GM18502 (cell line): Measurements from ENCODE around the gene SORBS2.
A peak's percentile ranks its signal among the peaks of the same experiment; 100 is the strongest.

Experiments used
- ATAC-seq: cut with Tn5 transposase; IDR thresholded peaks from one replicate; pipeline ENCODE4 v1.9.1; 2021; ENCODE audit warnings: mild to moderate bottlenecking; ENCODE audit not compliant: unreplicated experiment, poor library complexity

The SORBS2 gene

GRCh38 chr4:185600801-185601434, 211.1 kb downstream of the SORBS2 start:
- no peak for ATAC-seq

GRCh38 chr4:185599553-185600243, 212.3 kb downstream of the SORBS2 start:
- ATAC-seq = no peak

- no peak for ATAC-seq
These were observed 213.0 kb downstream of the SORBS2 start for GRCh38 chr4:185598846-185599552.

GRCh38 chr4:185597532-185598188, 214.3 kb downstream of the SORBS2 start:
- ATAC-seq = peak; percentile 83

- ATAC-seq = no peak
These were observed 219.0 kb downstream of the SORBS2 start for GRCh38 chr4:185592845-185593488.

- ATAC-seq = no peak
These were observed 219.6 kb downstream of the SORBS2 start for GRCh38 chr4:185592438-185592837.

- ATAC-seq = no peak
These were observed 220.3 kb downstream of the SORBS2 start for GRCh38 chr4:185591679-185592141.

GRCh38 chr4:185590982-185591381, 221.0 kb downstream of the SORBS2 start:
- no peak for ATAC-seq

GRCh38 chr4:185589067-185589836, 222.7 kb downstream of the SORBS2 start:
- ATAC-seq = no peak

GRCh38 chr4:185587427-185588161, 224.4 kb downstream of the SORBS2 start:
- ATAC-seq = peak; percentile 100

- ATAC-seq = no peak
These were observed 225.0 kb downstream of the SORBS2 start for GRCh38 chr4:185587030-185587426.

- ATAC-seq = no peak
These were observed 226.8 kb downstream of the SORBS2 start for GRCh38 chr4:185585211-185585610.

GRCh38 chr4:185583813-185584212, 228.2 kb downstream of the SORBS2 start:
- ATAC-seq = no peak

GRCh38 chr4:185582651-185583400, 229.2 kb downstream of the SORBS2 start:
- ATAC-seq = no peak

- no peak for ATAC-seq
These were observed 231.3 kb downstream of the SORBS2 start for GRCh38 chr4:185580699-185581098.

- ATAC-seq = no peak
These were observed 233.7 kb downstream of the SORBS2 start for GRCh38 chr4:185578284-185578683.

GRCh38 chr4:185576962-185577950, 234.7 kb downstream of the SORBS2 start:
- no peak for ATAC-seq
